ENCODE data around the gene PRLR.

PRLR gene

DNA sequence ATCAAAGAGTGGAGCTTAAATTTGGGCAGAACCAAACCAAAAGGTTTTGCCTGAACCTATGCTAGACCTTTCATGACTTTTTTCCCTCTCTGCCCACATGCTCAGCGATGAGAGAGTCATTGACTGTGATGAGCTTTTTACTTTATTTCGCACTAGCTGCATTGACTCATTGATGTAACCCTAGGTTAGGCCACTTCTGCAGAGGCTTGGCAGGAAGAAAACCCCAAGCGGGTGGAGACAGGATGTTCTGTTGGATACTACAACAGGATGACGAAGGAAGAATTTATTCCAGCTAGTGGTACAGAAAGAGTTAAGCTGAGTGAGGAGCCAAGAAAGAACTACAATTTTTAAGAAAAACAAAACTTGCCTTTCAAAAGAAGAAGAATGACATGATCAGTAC lies 201.0 kb downstream of the PRLR start:
- DNase-seq = no peak

DNA sequence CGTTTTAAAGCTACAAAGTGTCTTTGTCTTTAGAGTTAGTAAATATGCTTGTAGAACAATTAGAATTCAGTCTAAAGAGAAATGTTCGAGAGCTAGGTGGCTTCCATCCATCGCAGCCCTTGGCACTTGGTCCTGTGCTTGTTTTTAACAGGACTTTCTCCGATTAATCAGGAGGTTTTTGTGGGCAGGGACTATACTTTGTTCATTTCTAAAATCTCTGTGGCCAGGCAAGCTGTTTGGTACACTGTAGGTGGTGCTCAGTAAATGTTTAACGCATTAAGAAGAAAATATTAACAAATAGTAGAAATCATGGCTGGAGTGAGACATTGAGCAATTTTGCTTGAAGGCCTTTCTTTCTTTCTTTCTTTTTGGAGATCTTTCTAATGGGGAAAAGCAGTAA lies 203.3 kb downstream of the PRLR start:
- no peak for DNase-seq

DNA sequence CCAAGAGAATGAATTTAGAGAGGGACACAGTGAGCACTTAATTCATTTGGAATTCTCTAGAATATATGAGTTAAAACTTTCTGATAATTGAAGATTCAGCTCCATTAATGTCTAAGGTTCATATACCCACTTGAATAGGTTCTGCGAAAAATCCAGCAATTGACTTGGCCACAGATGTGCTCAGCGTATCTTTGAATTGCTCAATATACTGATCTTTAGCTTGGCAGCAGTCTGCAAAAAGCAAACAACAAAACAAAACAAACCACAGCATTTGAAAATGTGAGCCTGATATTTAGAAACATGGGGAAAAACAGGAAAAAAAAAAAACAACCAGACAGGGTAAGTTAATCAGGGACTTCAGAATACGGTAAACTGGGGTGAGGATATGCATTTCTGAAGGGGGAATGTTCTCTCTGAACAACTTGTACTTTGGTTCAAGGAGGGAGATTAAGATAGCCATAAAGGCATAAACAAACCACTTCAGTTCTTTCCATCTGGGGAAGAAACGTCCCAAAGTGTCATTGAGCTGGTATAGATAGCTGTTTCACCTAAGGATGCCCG lies 203.9 kb downstream of the PRLR start:
- DNase-seq = no peak

DNA sequence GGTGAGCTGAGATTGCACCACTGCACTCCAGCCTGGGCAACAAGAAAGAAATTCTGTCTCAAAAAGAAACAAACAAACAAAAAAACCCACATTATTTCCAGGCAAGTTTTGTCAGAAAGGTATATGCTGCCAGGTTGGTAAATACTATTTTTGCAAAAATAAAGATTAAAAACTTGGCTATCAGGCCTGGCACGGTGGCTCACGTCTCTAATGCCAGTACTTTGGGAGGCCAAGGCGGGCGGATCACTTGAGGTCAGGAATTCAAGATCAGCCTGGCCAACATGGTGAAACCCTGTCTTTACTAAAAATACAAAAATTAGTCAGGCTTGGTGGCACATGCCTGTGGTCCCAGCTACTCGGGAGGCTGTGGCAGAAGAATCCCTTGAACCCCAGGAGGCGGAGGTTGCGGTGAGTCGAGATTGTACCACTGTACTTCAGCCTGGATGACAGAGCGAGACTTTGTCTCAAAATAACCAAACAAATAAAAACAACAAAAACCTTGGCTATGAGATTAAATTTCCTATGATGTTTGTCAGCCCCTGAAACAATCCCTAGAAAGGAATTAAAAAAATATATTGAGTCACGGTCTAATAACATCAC lies 205.3 kb downstream of the PRLR start:
- no peak for DNase-seq

DNA sequence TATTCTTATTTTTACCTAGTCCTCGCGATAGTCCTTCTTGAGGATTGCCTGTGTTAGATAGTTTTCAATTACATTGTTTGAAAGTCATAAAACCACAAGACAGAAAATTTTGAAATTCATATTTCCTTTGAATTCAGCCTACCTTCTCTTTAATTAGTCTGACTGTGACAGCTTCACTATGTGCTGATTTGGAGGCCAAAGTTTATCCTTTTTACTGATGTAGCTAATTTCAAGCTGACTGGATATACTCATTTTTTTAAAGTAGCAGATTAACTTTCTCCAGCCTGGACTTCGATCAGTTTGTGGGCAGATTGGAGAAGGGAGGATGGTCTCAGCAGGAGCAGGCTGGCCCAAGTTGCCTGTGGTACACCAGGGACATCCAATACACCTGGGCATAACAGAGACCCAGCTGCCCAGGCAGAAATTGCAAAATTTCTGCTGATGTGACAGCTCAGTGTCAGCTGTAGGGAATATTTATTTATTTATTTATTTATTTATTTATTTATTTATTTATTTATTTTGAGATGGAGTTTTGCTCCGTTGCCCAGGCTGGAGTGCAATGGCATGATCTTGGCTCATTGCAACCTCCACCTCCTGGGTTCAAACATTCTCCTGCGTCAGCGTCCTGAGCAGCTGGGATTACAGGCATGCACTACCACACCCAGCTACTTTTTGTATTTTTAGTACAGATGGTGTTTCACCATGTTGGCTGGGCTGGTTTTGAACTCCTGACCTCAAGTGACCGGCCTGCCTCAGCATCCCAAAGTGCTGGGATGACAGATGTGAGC lies 206.7 kb downstream of the PRLR start:
- DNase-seq = no peak

DNA sequence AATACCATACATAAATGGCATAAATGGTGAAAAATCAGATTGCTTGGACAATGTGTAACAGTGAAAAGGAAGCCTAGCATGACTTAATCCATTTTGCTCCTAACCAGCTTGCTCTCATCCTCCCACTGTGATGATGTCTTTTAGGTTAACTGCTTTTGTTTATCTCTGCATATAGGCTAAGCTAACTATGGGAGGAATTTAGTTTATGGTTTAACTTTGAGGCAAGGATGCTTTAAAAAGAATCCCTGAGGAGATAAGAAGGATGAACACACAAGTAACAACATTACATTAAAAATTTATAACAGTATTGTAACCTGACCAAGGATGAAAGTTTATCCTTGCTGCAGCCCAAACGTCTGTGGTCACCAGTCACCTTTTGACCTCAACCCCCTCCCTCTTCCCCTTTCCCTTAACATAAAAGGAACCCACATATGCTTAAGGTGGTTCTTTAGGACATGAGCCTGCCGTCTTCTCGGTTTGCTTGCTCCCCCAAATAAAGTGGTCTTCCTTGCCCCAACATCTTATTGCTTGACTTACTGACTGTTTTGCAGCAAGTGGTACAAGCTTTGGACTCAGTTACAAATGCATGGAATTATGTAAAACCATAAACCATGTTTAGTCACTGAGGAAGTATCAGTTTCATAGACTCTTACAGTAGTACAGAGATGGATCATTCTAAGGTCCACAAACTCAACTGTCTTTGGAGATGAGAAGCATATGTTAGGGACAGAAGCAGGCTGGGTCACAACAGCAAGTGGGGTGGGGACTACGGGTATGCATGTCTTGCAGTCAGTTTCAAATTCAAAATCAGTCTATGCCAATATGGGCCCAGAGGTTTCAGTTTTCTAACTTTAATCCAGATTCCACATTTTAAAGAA lies 213.9 kb downstream of the PRLR start:
- no peak for DNase-seq

DNA sequence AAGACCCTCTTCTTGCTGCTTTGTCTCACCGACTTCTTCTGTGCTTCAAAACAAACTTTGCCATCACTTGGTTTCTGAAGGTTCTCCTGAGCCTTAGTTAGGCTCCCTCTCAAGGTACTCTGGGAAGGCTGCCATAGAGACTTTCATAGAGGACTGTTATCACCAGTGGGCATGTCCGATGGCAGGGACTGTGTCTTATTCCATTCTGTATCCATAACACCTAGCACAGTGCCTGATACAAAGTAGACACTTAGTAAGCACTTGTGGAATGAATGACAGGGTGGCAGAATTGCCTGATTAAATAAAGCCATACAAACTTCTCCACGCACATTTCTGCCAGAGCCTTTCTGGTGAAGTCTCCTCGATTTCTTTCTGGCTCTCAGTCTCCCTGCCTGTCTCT lies 215.2 kb downstream of the PRLR start:
- no peak for DNase-seq

DNA sequence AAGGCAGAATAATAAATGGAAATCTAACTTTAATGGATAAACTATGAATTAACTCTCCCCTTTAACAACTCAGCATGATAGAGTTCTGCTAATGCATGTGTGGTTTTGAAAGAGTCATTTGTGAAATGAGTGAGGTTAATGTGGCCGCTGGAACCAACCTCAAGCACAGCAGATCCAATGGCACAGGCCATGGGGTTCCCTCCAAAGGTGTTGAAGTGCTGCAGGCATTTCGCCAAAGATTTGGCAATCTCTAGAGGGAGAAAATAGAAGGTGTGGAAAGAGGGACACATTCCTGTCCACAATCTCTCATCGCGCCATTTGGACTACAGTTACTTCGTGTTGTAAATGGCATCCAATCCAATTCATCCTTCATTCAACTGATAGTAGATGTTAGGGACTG lies 217.5 kb downstream of the PRLR start:
- no peak for DNase-seq

DNA sequence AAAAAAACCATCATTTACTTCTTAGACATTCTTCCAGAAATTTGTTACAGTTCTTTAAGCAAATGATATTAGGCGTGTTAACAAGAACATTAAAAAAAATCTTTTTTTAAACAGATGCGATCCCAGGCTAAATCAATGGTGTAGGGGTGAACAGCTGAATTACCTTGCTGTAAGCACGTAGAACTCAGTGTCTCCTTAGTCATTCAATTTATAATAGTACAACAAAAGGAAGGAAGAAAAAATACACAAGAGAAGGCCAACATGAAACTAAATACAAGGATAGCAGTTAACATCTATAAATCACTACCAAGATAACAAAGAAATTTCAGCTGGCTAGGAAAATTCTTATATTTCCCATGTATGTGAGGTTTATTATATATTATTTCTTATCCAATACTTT lies 217.9 kb downstream of the PRLR start:
- DNase-seq = no peak

DNA sequence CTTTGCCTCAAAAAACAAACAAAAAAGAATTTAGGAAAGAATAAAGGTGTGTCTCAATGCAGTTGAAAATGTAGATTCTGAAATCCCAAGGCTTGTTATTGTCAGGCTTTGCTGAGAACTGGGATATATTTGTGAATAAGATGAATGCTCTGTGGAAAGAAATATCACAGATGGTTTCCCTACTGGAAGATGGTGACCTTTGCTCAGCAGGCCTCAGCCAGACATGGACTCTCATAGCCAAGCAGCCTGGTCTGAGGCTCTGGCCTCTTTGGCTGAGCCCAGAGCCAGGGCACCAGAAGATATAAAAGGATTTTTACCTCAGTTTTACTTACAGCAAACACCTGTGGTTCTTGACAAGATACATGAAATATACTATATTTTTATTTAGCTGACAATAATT lies 219.6 kb downstream of the PRLR start:
- no peak for DNase-seq

DNA sequence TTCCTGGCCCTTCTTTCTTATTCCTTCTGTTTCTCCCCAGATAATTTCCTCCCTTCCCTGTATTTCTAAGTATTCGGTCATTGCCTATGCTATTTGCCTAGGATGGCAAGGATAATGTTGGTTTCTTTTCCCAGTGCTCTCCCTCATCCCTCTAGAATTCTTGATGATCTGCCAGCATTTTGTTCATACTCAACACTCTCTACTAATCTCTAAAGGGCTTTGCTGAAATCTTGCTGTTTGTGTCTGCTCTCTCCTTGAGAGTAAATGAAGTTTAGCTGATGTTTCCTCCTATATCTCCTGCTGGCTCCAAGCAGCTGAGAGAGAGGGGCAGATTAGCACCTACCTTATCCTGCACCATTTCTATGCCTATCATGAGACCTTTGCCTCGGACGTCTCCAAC lies 220.6 kb downstream of the PRLR start:
- no peak for DNase-seq

DNA sequence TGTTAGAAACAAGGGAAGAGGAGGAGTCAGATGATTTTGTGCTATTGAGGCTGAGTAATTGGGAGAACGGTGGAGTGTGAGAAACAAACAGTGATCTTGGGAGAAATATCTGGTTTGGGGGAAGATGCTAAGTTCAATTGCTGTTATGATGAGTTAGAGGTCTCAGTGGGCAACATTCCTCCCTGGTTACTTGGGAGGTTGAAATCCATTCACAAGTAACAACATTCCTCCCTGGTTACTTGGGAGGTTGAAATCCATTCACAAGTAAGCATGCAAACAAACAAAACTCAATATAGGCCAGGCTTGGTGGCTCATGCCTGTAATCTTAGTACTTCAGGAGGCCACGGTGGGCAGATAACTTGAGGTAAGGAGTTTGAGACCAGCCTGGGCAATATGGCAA lies 221.3 kb downstream of the PRLR start:
- no peak for DNase-seq

DNA sequence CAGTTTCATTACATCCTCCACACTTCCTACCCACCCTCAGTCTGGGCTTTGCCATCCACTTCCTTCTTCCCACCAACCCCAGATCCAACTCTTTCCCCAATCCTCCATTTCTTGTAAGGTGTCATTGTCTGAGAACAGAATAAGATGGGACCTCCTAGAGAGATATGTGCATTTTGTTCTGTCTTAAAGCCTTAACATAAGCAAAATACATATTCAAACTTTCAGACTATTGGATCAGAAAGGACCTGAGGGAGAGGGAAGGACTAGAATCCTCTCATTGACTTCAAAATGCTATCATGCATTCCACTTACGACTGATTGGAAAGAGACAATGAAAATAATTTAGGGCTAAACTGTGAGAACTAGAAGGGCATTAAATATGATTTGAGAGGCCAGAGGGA lies 225.5 kb downstream of the PRLR start:
- DNase-seq = no peak

DNA sequence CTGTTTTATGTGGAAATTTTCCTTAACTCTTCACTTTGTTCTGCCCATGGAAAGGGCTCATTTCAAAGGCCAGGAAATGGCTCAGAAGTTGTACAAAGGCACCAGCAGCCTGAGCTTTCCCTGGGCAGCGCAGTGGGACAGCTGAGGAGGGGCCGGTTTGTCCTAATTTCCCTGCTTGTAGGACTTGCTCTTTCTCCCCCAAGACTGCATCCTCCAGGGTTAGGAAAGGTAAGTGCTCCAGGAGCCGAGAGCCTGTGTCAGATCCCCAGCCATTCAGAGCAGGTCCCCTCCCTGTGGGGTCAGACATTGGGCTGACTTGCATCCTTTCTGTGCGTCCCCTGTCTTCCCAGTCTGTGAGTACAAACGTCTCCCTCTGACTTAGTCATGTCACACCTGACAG lies 226.1 kb downstream of the PRLR start:
- no peak for DNase-seq

DNA sequence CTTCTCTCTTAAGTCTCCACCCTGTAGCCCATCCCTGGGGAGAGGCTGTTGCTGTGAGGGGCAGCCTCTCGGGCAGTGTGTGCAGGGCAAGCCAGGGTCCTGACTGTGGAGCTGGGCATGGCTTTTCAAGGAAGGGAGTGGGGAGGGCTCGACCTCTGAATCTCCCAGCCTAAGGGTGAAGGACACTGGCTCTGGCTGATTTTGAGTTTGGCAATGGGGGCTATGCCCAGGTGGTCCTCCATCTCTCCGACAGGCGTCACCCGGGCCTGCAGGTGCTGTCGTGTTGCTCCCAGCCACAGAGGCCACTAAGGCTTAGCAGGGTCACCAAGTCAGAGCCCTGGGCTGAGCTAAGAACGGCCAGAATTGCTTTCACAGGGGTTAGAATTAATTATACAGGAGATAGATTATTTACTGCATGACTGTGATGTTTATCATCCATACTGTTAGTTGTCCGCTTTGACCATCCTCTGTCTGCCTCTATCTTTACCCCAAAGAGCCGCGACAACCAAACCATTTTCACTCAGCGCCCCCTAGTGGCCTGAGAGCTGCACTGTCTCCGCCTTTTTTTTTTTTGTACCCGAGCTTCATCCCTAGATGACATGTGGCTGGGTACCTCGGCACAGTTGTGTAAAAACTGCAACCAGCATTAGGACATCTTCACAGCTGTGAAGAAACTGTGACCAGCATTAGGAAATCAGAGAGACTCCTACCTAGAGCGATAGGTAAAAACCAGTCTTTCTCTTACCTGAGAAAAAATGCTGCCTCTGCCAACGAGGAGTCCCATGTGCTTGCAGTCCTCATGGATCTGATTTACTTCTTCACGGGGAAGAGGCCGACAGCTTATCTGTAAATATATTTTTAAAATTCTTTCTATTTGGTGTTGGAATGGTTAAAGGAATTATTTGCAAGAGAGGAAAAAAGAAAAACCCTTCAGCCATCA lies 227.0 kb downstream of the PRLR start:
- DNase-seq = peak; percentile 17 to 40

DNA sequence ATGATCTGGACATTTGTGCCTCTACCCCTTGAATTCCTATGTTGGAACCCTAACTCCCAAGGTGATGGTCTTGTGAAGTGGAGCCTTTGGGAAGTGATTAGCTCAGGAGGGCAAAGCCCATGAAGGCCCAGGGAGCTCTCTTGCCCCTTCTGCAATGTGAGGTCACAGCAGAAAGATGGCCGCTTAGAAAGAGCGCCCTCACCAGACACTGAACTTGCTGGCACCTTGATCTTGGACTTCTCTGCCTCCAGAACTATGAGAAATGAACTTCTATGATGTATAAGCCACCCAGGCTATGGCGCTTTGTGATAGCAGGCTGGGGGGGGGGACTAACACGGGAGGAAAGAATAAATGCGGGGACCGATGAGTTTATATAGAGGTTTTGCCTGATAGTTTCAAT lies 227.8 kb downstream of the PRLR start:
- DNase-seq = no peak

DNA sequence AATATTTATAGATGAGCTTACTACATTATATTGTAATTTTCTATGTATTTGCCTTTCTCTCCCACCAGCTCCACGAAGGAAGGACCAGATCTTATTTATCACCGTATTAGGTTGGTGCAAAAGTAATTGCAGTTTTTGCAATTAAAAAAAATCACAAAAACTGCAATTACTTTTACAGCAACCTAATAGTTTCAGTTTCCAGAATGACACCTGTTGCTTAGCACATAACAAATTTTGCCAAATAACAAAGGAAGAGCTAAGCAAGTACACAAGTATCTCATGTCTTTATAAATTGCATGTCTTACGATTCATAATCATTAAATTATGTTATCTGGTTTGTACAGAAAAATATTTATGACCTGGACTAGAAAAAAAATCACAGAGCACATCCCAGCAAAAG lies 228.4 kb downstream of the PRLR start:
- DNase-seq = no peak

Data from CD4-positive, alpha-beta T cell treated with Interleukin-4 for 1 hour (primary cell).